ENCODE measurements around the gene ELAVL4.

Gene ELAVL4

GRCh38 chr1:50108497-50109059, at the start of gene ELAVL4:
Gene ELAVL4, plus strand, starts transcription at chr1:50108920. Its CDS starts 270 bp downstream, at chr1:50109190.
- no peak for DNase-seq

- no peak for DNase-seq
These were observed 48.4 kb upstream of the ELAVL4 start for GRCh38 chr1:50060279-50060678.

- no peak for DNase-seq
These were observed 41.9 kb upstream of the ELAVL4 start for GRCh38 chr1:50066806-50067205.

- no peak for DNase-seq
These were observed 33.8 kb upstream of the ELAVL4 start for GRCh38 chr1:50074931-50075330.

GRCh38 chr1:50077273-50077672, 31.4 kb upstream of the ELAVL4 start:
- no peak for DNase-seq

GRCh38 chr1:50080904-50081586, 27.7 kb upstream of the ELAVL4 start:
- DNase-seq = no peak

GRCh38 chr1:50084389-50084788, 24.3 kb upstream of the ELAVL4 start:
- no peak for DNase-seq

- DNase-seq = no peak
These were observed 17.7 kb upstream of the ELAVL4 start for GRCh38 chr1:50091068-50091467.

GRCh38 chr1:50095716-50096115, 13.0 kb upstream of the ELAVL4 start:
- DNase-seq = no peak

GRCh38 chr1:50097021-50097679, 11.6 kb upstream of the ELAVL4 start:
- DNase-seq = no peak

GRCh38 chr1:50097791-50098190, 10.9 kb upstream of the ELAVL4 start:
- DNase-seq = no peak

- no peak for DNase-seq
These were observed 10.1 kb upstream of the ELAVL4 start for GRCh38 chr1:50098591-50099021.

GRCh38 chr1:50099654-50100053, 9.1 kb upstream of the ELAVL4 start:
- no peak for DNase-seq

GRCh38 chr1:50103615-50104081, 5.1 kb upstream of the ELAVL4 start:
- no peak for DNase-seq

GRCh38 chr1:50105433-50105832, 3.3 kb upstream of the ELAVL4 start:
- no peak for DNase-seq

- no peak for DNase-seq
These were observed 2.5 kb upstream of the ELAVL4 start for GRCh38 chr1:50106095-50106761.

GRCh38 chr1:50109116-50109515, 396 bp downstream of the ELAVL4 start:
- DNase-seq = no peak

- DNase-seq = no peak
These were observed 941 bp downstream of the ELAVL4 start for GRCh38 chr1:50109647-50110075.

- no peak for DNase-seq
These were observed 1.4 kb downstream of the ELAVL4 start for GRCh38 chr1:50110151-50110550.

- DNase-seq = no peak
These were observed 1.9 kb downstream of the ELAVL4 start for GRCh38 chr1:50110656-50111055.

GRCh38 chr1:50111503-50111902, 2.8 kb downstream of the ELAVL4 start:
- no peak for DNase-seq

- no peak for DNase-seq
These were observed 3.5 kb downstream of the ELAVL4 start for GRCh38 chr1:50112193-50112592.

GRCh38 chr1:50123071-50123470, 14.4 kb downstream of the ELAVL4 start:
- no peak for DNase-seq
